ENCODE measurements around the gene GSTM2.

The GSTM2 gene

GRCh38 chr1:109712321-109712864 lies 44.5 kb downstream of the GSTM2 start:
- no peak for DNase-seq

- no peak for DNase-seq
These were observed 45.8 kb downstream of the GSTM2 start for GRCh38 chr1:109713636-109714035.

- no peak for DNase-seq
These were observed 47.0 kb downstream of the GSTM2 start for GRCh38 chr1:109714661-109715372.

- no peak for DNase-seq
These were observed 48.3 kb downstream of the GSTM2 start for GRCh38 chr1:109716121-109716520.

- no peak for DNase-seq
These were observed 48.8 kb downstream of the GSTM2 start for GRCh38 chr1:109716570-109717090.

GRCh38 chr1:109717729-109718128 lies 49.9 kb downstream of the GSTM2 start:
- DNase-seq = no peak

- no peak for DNase-seq
These were observed 50.6 kb downstream of the GSTM2 start for GRCh38 chr1:109718495-109718894.

GRCh38 chr1:109719337-109719837 lies 51.5 kb downstream of the GSTM2 start:
- DNase-seq = no peak

GRCh38 chr1:109721042-109721441 lies 53.2 kb downstream of the GSTM2 start:
- DNase-seq = no peak

- DNase-seq = no peak
These were observed 54.1 kb downstream of the GSTM2 start for GRCh38 chr1:109721971-109722370.

GRCh38 chr1:109722908-109723691 lies 55.2 kb downstream of the GSTM2 start:
- no peak for DNase-seq
